ENCODE measurements around the gene KRT71.

Gene KRT71

DNA sequence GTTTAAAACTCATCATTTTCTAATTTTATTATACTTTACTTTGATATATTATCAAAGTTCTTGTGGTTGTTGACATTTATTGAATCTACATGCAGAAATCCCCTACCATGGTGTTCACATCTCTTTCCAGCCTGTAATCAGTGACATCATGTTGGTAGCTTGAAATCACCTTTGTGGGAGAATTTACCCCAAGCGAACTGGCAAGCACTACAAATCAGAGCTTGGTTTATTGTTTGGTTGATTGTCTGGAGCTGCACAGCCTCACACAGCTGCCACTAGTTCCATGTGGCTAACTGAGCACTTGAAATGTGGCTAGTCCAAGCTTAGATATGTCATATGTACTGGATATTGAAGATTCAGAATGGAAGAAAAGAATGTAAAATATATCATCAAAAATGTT lies 17.4 kb downstream of the KRT71 start:
- DNase-seq, result no peak

DNA sequence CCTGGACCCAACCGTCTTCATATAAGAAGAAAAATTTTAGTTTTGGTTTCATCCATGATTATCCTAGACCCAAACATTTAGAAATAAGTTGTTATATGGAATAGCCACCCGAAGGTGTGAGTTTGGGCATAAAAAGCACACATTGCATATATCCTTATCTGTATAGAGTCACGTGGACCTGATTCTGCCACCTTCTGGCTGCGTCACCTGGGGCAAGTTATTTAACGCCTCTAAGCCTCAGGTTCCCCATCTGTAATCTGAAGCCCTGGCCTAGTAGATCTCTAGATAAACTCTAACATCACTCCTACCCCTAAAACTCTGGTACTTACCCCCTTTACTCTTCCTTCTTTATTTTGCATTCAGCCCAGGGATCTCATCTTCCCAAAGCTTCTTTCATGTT lies 18.5 kb downstream of the KRT71 start:
- DNase-seq, result no peak

DNA sequence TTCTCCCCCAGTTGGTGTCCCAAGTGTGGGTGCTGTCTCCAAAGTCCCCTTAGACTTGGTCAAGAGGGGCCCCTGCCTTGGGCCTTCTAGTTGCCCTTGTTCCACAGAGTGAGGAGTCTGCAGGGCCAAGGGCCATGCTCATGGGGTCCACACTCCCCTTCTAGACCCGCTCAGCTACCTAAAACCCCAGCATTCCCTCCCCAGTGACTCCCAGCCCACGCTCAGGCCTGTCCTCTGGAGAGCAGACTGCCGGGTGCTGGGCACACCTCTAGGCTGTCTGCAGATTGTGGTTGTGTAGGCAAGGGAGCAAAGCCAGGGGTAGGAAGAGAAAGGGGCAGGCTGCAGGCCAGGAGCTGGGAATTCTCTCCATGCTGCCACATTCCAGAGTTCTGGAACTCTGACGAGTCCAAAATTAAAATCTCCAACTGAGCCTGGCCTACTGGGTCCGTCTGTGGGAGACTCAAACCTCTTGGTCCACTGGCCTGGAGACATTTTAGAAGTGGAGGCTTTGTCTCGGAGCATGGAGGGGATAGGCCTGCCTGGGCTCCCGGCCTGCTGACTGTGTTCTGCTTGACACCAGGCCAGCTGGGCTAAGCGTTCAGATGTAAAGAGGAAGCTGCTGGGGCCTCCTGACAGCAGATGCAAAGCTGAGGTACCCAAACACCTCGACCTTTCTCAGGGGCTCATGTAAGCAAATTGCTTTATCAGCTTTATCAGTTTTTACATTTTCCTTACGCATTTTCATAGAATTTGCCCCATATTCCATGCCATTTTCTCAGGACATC lies 19.1 kb downstream of the KRT71 start:
- DNase-seq, result no peak

DNA sequence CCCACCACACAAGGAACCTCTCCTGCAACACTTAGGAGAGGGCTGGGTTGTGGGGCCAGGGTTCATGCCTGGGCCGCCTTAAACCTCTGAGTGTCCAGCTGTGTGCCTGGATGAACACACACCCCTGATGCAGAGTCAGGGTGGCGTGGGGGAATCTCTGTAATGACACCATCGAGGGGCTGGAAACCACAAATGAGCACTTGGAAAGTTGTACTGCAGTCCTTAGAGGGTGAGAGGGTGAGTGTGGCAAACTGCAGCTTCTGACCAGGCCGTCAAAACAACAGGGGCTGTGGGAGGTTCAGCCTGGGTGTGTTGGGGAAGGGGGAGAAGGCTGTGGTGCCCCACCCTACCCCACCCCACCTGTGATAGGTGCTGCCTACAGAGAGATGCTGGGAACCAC lies 20.3 kb downstream of the KRT71 start:
- DNase-seq, result no peak

DNA sequence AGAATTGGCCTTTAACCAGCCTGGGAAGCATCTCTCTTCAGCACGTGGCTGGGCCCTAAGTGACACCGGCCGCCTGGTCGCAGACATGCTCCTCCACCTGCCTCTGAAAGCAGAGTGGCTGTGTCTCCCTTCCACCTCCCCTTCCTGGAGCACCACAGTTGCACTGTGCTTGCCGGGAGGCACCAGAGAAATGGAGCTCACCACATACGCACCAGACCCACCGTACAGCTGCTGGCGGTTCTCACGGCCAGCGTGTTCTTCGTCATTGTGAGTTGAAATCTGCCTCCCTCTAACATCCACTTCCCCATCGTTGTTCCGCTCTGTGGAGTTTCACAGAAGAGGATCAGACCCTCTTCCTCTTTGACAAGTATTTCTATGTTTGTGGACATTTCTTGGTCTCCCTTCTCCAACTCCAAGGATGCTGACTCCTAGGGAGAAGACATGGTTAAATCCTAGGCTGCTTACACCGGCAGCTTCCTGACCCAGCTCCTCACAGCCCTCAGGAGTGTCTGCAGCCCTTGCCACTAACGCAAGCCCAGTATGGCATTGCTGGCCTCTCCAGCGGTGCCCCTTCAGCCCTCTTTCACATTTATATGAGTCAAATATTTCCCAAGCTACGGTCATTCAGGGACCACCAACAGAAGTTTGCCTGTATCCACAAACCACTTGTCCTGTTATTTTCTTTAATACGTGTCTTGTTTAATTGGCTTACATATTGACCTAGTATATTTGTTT lies 21.2 kb downstream of the KRT71 start:
- no peak for DNase-seq

DNA sequence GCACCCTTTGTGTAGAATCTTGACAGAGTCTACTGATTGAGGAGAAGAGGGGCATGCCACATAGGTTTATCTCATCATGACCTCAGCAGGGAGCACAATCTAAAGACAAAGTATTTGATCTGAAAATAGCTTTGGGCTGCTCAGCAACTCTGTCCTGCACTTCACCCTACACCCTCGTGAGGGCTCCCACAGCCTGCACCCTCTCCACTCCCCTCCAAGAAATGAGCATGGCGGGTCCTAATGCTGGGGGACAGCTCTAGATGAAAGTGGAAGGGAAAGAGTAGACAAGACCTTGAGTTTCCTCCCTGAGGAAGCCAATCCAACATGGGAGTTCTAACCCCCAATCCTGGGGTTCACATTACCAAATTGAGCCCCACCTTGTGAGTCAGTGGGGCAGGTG lies 22.0 kb downstream of the KRT71 start:
- DNase-seq, result no peak

DNA sequence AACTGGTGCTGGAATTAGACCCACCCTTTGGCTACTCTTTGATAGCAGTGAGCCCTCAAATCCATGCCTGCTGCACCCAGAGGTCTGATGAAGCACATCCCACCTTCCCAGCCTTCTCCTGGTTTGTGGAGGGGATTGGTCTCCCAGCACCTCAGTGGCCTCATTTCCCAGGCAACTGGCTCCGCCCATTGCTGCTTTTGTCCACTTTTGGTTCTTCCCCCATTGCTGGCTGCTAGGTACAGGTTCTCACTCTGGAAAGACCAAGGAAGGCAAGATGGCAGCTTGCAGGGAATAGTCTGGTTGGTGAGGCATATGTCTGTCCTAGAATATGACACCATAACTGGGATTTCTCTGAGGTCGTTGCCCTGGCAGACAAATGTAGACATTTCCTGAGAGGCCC lies 22.6 kb downstream of the KRT71 start:
- DNase-seq, result no peak

DNA sequence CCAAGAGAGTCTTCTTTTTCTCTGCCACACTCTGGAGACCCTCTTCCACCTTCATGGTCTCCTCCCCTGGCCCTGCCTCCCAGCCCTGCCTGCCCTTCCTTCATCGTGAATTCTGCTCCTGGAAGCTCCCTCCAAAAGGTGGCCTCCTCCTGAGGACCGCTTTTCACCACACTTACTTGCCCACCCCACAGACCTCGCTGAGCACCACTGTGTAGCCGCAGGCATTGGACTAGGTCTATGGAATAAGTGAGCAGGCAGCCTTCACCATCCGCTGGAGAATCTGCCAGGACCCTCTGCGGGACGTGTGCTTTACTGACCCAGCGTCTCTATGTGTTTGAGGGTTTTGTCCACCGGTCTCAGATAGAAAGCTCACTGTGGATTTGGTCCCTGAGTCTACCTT lies 23.1 kb downstream of the KRT71 start:
- DNase-seq, result no peak

DNA sequence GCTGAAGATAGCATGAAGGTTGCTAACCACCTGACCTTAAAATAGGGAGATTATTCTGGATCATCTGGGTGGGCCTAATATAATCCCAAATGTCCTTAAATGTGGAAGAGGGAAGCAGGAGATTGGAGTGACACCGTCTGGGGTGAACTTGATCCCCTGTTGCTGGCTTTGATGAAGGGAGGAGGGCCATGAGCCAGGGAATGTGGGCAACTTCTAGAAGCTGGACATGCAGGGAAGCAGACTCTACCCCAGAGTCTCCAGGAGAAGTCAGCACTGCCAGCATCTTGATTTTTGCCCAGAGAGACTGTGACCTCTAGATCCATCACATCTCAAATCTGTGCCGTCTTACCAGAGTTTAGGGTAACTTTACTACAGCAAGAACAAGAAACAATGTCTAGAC lies 23.5 kb downstream of the KRT71 start:
- DNase-seq, result no peak

DNA sequence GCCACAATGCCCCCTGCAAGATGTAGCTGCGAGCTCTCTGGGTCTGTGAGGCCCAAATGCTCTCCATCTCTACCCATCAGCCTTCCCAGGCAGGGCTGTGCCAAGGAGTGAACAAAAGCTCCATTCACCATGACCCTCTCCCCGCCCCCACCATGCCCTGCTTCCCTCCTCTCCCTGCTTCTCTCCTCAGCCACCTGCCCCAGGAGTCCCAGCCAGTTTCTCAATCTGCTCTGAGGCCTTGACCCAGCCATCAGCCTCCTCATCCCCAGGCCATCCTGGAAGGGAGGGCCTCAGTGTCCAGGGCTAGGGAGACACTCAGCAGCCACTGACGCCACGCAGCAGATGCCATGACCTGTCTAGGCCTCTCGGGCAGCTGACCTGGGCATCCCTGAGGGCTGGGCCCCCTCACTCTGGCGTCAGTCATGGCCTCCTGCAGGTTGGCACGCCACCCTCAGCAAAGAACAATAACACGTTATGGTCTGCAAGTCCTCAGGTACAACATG lies 24.3 kb downstream of the KRT71 start:
- no peak for DNase-seq

DNA sequence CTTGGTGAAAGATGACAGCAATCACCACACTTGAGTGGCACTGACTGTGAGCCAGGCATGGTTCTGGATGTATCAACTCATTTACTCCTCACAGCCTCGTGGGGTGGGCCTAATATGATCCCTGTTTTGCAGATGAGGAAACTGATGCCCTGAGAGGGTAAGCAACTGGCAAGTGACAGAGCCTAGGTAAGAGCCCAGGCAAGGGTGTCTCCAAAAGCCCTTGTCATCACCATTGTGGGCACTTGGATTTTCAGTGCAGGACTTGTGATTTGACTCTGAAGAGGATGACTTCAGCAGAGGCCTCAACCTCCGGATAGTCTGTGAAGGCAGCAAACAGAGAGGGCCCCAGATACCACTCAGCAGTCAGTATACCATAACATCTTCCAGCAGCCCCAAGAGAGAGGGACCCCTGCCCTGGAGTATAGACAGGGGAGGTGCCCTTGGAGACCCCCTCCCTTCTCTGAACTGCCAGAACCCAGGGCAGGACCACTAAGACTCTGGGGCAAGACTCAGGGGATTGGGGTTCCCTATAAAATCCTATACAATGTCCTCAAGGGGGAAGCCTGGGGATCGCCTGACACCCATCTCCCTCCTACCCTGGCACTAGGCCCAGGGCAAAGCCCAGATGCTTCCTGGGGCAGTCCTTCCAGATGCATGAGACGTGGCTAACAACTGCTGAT lies 25.7 kb downstream of the KRT71 start:
- DNase-seq, result no peak

DNA sequence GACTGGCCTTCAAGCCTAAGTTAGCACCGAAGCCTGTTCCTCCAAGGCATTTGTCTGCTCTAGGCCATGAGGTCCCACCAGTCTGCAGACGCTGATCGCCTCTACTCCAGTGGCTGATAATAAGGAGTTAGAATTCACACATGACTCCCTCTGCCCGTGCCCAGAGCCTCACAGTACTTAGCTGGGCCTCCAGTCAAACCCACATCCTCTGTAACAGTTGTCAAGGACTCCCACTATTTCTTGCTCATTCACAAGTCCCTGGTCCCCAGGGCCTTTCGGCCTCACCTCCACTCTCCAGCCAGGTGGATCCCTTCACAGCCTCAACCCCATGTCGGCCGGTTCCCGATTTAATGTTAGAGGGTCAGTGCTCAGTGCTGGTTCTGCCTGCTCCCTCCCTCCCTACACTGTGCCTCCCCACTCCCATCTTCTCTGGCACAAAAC lies 26.4 kb downstream of the KRT71 start:
- DNase-seq, result no peak

DNA sequence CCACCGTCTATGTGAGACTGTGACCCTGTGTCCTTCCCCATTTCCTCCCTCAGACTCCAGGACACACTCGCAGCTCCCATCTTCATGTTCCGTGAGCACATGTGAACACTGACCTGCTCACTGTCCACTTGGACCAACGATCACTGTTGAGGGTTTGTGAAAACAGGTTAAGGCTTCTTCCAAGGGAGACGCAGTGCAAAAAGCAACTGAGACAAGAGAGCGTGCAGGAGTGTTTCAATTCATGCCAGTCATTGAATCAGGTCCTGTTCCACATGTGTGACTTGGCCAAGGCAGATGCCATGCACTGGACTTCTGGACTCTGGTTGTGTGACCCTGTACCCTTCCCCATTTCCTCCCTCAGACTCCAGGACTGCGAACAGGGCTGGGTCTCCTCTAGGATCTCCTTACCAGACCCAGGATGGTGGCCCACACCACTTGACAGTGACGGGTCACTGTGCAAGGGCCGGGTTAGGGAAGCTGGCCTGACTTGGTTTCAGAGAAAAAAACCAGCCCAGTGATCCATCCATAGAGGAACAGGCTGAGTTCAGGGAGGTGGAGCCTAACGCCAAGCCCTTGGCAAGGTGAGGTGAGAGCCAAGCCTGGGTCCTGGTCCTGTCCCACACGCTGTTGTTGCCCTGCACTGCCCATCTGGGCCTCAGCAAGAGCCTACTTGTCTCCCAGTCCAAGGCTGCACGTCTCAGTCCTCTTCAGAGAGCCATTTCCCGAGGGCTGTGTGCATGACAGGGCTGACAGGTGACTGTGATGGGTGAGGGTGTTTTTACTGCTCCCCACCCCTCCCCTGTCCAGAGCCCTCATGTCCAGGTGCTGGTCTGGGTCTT lies 27.1 kb downstream of the KRT71 start:
- DNase-seq, result no peak

DNA sequence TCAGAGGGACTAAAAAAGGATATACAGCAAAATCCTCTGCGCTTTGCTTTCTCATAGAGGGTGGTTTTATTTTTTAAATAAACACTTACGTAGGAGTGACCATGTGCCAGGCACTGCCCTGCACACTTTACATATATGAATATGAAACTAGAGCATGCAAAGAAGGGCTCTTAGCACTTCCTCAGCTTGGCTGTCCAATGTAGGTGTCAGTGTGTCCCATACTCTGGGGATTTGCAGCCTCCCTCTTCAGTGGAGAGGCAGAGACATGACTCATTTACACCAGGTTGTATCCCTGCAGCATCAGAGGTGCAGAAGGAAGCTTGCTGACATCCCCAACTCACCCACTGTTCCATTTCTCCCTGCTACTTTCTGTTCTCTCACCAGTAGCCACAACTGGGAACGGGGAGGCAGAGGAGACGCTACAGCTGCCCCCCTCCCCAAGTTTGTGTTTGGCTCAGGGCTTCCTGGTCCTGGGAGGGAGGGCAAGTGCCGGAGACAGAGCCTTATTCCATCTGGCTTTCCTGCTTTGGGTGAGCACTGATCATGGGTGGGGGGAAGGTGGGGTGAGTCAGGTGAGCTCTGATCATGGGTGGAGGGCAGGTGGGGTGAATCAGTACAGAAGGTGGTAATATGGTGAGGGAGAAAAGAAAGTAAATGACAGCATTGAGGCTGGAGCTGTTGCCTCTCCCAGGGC lies 27.9 kb downstream of the KRT71 start:
- no peak for DNase-seq

DNA sequence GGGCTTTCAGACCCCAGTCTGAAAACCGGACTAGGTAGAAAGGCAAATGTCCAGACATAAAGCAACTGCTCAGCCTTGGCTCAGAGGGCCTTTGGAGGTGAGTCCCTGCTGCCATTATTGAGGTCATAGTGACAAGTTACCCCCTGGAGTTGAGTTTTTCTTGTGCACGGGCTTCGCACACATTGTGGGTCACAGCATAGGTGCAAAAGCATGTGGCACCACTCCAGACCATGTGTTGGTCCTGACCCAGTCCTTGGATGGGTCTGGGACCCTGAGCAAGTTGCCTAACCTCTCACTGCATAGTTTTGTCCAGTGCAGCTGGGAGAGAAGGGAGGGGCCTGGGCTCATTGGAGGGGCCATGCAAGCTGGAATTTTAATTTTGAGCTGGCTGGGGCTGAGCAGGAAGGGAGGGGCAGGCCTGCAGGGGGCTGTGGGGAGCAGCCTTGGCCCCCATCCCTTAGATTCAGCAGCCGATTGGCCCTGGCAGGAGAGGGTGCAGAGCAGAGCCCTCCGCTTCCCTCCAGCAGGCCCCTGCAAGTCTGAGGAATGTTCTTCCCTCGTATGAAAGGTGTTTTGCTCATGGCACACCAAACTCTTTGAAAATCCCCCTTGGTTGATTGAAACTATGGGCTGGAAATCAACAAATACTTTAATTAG lies 28.6 kb downstream of the KRT71 start:
- no peak for DNase-seq

DNA sequence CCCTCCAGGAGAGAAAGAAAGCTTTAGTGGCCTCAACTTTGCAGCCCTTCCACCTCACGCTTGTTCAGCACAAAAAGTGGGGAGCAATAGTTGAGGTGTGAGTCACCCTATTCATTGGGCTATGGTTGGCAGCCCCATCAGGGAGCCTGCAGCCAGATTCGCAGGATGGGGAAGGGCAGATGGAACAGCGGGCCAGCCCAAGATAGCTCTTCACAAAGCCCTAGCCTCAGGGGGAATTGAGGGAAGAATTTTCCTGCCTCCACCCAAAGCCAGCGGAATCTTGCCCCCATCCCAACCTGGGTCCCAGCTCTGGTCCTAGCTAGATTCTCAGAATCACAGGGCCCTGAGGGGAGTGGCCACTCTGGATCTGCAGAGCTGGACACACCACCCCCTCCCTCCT lies 29.1 kb downstream of the KRT71 start:
- DNase-seq, result no peak

DNA sequence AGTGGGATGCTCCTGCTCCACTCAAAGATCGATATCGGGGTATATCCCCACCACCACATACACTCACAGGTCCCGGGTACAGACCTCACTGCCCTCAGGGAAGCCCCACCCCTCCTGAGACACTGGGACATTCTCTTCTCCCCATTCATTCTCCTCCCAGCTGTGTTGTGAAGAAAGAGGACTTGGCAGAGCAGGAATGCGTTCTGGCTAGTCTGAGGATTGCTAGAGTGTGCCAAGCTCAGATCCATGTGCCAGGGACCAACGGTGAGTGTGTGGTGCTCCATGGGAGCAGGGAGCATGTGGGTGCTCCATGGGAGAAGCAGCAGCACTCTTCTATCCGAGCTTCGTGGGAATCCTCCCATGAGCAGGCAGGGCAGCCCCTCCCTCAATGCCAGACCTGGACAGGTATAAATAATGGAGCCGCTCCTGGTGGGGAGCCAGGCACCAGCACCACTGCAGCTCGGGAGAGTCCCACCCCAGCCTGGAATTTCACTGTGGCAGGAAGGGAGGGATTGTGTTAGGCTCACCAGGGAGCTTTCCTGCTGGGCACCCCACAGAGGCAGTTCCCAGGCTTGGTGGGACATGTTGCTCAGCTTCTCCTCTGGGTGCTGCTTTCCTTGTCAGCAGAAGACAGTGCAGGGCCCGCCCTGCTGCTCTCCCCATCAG lies 30.5 kb downstream of the KRT71 start:
- DNase-seq, result no peak

DNA sequence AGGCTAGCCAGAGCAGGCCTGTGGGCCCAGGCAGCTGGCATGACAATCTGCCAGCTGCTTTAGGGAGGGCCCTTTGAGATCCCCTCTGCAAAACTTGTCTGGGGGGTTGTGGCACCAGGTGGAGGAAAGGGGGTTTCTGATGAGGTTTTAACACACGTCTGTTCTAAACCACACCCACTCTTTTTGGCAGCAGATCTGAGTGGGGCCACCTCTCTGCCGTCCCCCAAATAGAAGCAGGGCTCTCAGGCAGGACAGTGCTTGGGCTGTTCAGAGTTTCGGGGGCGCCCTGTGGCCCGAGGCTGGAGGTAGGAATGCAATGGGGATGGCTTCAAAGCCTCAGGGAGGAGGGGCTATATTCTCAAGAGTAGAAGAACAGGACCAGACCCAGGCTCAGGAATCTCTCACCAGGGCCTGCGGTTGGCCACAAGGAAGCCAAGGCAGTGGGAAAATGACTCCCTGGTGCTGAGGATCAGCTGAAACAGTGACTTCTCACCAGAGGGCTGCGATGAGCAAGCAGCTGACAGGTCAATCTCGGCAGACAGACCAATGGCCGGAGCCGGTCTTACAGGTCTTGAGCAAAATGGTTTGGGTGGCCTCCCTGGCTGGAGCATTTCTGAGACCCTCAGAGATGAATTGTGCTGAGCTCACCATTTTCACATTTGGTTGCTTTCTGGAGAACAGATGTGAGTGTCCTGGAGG lies 31.2 kb downstream of the KRT71 start:
- no peak for DNase-seq

DNA sequence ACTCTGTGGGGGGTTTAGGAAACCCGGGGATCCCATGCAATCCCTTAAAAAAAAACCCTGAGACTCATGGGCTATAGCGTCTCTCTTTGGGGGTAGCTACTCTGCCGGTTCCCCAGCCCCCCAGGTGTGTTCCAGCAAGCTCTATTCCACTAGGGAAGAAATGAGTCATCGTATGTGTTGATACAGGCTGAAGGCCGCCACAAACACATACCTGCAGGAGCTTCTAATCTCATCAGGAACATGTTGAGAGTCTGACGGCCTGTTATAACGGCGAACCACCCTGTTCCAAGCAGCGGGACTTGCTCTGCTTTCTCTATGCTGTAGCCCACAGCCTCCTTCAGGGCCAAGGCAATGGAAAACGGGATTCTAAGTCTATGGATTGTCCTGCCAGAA lies 31.8 kb downstream of the KRT71 start:
- no peak for DNase-seq
